Stimulated activated naive CD4-positive, alpha-beta T cell (primary cell): ENCODE results near the gene DTWD2.
"Not testable (repeated sequence)": the region's sequence is repeated elsewhere in the genome, so short reads cannot be mapped to it uniquely, and the experiment has no call there.

ENCODE experiments used
- DNase-seq, 6 experiments: peaks; one replicate each; lab custom pipeline; 2025; lab: John Stamatoyannopoulos, UW

DTWD2 gene

GRCh38 chr5:118950354-118950753, 38.0 kb downstream of the DTWD2 start:
- not testable (repeated sequence) for DNase-seq

- DNase-seq, result no peak
Observed at GRCh38 chr5:118946138-118946800, 42.1 kb downstream of the DTWD2 start.

- no peak for DNase-seq
Observed at GRCh38 chr5:118937393-118938061, 50.8 kb downstream of the DTWD2 start.

GRCh38 chr5:118933703-118934102, 54.6 kb downstream of the DTWD2 start:
- no peak for DNase-seq

GRCh38 chr5:118931564-118931963, 56.8 kb downstream of the DTWD2 start:
- no peak for DNase-seq

GRCh38 chr5:118924006-118924389, 64.3 kb downstream of the DTWD2 start:
- DNase-seq, result no peak

GRCh38 chr5:118923295-118924005, 64.9 kb downstream of the DTWD2 start:
- DNase-seq, result no peak

- DNase-seq, result no peak
Observed at GRCh38 chr5:118921866-118922265, 66.5 kb downstream of the DTWD2 start.

GRCh38 chr5:118919016-118919415, 69.3 kb downstream of the DTWD2 start:
- DNase-seq, result no peak

- no peak for DNase-seq
Observed at GRCh38 chr5:118918232-118918631, 70.1 kb downstream of the DTWD2 start.

GRCh38 chr5:118907536-118907935, 80.8 kb downstream of the DTWD2 start:
- DNase-seq, result not testable (repeated sequence)

- DNase-seq, result no peak
Observed at GRCh38 chr5:118906947-118907346, 81.4 kb downstream of the DTWD2 start.

- DNase-seq, result no peak
Observed at GRCh38 chr5:118905196-118905595, 83.2 kb downstream of the DTWD2 start.

- DNase-seq, result no peak
Observed at GRCh38 chr5:118902656-118903438, 85.5 kb downstream of the DTWD2 start.

- no peak for DNase-seq
Observed at GRCh38 chr5:118894709-118895108, 93.6 kb downstream of the DTWD2 start.

GRCh38 chr5:118891252-118891651, 97.1 kb downstream of the DTWD2 start:
- no peak for DNase-seq

GRCh38 chr5:118889165-118889564, 99.2 kb downstream of the DTWD2 start:
- no peak for DNase-seq

- no peak for DNase-seq
Observed at GRCh38 chr5:118888556-118888955, 99.8 kb downstream of the DTWD2 start.

GRCh38 chr5:118883362-118883761, 105.0 kb downstream of the DTWD2 start:
- no peak for DNase-seq

GRCh38 chr5:118882666-118883065, 105.7 kb downstream of the DTWD2 start:
- no peak for DNase-seq

- DNase-seq, result not testable (repeated sequence)
Observed at GRCh38 chr5:118876852-118877251, 111.5 kb downstream of the DTWD2 start.

- no peak for DNase-seq
Observed at GRCh38 chr5:118875131-118875530, 113.2 kb downstream of the DTWD2 start.
